ENCODE results near the gene RHOH. TPM values are rescaled to one million over a fixed set of nuclear protein-coding genes. Genes with fewer than 3 reads are reported as not detected.

The RHOH gene
- total and polyA plus RNA-seq, 9 of the 15 experiments (the other 6 are each of a cell fraction or from before 2014, with no cell fraction given), result 14.3 to 37.7 (median 23.2) TPM

GRCh38 chr4:40176602-40177001 lies 20.2 kb upstream of the RHOH start (continued):
- TF ChIP-seq MGA (IDR thresholded peaks at IDR 0.05) (peak; percentile 85), ZNF551 (CRISPR knock-in tag; IDR thresholded peaks at IDR 0.05) (no peak), STAT5A (IDR thresholded peaks at IDR 0.05; ENCODE audit: borderline replicate concordance, low read length) (no peak), RFX1 (IDR thresholded peaks at IDR 0.05) (no peak), NRF1 (conservative IDR thresholded peaks at IDR 0.05 in 1 of 2, IDR thresholded peaks at IDR 0.05 in 1 of 2) (0 out of 4 replicates have a peak, but pooled peaks of 1 of the 2 experiments have one; percentile 11), GATAD2A (IDR thresholded peaks at IDR 0.05) (no peak), CXXC5 (CRISPR knock-in tag; IDR thresholded peaks at IDR 0.05) (peak; percentile 36), CBFB (CRISPR knock-in tag; IDR thresholded peaks at IDR 0.05) (no peak), ZNF644 (tag; IDR thresholded peaks at IDR 0.05; ENCODE audit: low read depth) (no peak), ZNF507 (tag; conservative IDR thresholded peaks at IDR 0.05) (no peak), PRDM10 (IDR thresholded peaks at IDR 0.05; ENCODE audit: partially characterized antibody) (peak; percentile 82), ZNF263 (CRISPR knock-in tag; IDR thresholded peaks at IDR 0.05; ENCODE audit: borderline replicate concordance) (no peak), SREBF1 (IDR thresholded peaks at IDR 0.05; ENCODE audit: borderline replicate concordance, low read depth, low read length) (no peak), MECOM (CRISPR knock-in tag; IDR thresholded peaks at IDR 0.05) (no peak), MXI1 (IDR thresholded peaks at IDR 0.05; ENCODE audit: low read depth, low read length) (no peak), SNIP1 (IDR thresholded peaks at IDR 0.05; ENCODE audit: low read depth) (no peak)

All from K562 (cell line).